ENCODE measurements around the gene BDH1. TPM values are rescaled to one million over a fixed set of nuclear protein-coding genes. Genes with fewer than 3 reads are reported as not detected.
A peak's percentile ranks its signal among the peaks of the same experiment; 100 is the strongest.

The BDH1 gene
- total RNA-seq, 1 donor from 2014 or later: 2.5 TPM

DNA sequence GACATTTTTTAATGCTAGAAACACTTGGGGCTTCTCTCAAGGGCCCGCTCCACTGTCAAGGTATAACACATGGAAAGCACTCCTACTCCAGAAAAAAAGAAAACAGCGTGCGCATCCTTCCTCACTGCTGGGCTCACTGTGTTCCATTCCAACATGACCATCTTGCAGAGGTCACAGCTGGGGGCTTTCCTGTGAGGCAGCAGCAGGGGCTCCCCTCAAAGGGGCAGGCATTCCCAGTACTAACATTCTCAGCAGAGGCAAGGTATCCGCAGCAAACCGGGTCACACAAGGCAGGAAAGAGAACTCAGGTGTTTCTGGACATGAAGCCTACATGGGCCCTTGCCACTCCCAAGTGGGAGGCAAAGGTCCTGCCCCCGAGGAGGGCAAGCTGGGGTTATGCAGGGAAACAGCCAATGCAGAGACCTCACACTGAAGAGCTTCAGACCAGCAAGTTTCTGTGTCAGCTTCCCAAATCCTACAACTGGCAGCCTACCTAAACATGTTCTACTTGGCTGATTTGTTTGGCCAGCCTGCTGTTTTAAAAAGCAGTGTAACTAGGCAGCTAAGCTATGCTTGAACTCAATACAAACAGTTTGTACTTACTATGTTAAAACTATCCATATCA lies 6.4 kb downstream of the BDH1 start:
- DNase-seq (ENCODE audit: low read depth, low spot score): no peak

DNA sequence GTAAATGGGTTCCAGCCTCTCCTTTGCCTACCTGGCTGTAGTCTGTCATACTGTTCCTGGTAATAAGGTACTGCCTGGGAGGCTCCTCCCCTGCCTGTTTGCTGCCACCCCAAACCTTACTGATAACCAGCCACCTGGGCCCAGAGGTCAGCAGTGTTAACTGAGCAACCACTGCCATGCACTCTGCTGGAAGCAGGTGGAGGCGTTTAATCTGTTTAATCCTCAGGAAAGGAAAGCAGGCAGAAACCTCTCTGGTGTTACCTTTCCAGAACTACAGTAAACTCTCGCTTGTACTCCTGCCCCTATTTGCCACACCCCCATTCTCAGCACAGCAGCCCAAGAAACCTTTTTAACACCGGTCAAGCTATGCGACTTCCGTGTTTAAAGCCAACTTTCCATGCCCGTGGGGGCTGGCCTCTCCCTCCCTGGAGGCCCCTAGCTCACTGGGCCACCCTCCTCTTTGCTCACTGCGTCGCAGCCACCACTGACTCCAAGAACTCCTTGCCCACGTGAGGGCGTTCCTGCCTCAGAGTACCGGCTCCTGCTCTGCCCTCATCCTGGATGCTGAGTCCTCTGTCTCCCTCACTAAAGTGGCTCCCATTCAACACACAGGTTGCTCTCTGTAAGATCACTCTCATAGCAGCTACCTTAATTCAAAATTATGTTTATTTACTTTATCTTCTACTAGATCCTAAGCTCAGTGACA lies 8.3 kb downstream of the BDH1 start:
- DNase-seq (ENCODE audit: low read depth, low spot score): no peak

DNA sequence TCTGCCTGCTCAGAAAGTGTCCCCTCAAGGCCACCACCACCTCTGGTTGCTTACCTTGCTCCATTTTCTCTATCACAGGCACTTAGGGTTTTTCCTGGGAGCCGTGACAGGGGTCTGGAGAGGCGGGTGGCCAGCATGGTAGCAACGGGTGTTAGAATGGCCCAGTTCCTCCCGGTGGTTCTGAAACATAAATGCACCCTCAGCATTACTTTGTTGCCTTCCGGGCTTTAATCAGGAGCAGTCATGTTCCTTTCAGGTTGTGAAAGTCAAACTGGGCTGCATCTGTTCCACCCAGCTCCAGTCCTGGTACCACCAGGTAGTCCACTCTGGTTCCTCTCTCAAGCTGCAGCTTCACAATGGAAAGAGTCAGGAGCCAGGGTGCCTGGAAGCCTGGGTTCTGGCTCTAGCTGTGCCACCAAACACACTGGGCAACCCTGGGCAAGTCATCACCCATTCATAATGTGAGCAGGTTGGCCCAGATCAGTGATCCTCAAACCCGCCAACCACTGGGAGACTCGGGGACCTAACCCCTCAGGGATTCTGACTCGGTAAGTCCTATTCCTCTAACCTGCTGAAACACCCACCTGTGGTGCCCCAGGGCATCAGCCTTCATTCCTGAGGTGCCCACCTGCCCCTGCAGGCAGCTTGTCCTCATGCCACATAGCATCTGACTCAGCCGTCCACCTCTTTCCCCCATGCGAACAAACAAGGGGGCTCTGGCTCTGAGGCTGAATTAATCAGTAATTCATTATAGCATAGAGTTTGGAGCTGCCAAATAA lies 9.3 kb downstream of the BDH1 start:
- DNase-seq (ENCODE audit: low read depth, low spot score): no peak

DNA sequence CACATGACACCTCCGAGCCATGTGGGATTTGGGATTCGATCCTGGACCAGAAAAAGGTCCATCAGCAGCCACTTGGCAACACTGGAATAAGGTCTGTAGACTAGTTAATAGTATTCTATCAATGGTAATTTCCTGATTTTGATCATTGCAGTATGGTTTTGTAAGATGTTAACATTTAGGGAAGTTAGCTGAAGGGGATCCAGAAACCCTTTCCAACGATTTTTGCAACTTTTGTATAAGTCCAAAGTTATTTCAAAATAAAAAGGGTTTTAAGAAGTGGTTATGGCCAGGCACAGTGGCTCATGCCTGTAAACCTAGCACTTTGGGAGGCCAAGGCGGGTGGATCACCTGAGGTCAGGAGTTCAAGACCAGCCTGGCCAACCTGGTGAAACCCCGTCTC lies 10.2 kb downstream of the BDH1 start:
- no peak for DNase-seq (ENCODE audit: low read depth, low spot score)

DNA sequence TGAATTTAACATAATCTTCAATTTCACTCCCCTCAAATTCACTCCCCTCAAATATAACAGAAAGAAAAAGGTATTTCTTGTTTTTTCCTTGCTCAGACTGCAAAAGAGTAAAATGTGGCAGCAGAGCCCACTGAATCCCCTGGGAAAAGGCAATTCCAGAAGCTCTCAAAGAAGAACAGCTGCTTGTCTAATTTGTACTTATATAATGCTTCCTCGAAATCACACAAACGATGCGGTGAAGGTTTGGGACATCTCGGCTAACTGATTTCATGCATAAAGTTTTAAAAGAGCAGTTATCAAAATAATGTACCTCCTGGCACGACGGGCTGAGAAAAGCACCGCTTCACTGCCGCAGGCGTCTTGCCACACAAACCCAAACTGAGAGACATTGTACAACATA lies 10.7 kb downstream of the BDH1 start:
- DNase-seq (ENCODE audit: low read depth, low spot score): no peak

DNA sequence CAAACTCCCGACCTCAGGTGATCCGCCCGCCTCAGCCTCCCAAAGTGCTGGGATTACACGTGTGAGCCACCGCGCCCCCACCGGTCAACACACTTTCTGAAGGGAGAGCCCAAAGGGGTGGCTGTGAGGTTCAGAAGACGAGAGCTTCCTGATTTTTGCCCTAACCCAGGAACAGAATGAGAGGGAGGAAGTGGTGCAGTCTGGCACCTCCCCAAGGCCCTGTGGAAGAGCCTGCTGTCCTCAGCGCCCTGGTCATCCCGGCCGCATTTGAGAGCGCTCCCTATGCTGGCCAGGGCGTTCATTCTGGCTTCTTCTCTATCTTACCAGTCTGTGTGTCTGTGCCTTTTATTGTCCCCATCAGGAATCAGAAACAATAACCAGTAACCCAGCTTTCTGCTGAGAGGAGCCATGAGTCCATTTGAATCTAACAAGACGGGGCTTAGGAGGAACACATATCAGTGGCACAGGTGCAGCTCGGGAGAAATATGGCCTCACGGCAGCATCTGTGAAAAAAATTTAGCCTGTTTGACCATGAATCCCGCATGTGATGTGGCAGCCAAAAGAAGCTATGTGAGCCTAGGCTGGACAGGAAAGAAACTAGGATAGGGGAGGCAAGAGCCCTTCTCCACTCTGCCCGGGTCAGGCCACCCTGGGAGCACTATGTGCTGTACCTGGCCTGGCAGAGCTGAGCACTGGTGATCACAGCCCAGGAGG lies 12.9 kb downstream of the BDH1 start:
- DNase-seq (ENCODE audit: low read depth, low spot score): no peak

DNA sequence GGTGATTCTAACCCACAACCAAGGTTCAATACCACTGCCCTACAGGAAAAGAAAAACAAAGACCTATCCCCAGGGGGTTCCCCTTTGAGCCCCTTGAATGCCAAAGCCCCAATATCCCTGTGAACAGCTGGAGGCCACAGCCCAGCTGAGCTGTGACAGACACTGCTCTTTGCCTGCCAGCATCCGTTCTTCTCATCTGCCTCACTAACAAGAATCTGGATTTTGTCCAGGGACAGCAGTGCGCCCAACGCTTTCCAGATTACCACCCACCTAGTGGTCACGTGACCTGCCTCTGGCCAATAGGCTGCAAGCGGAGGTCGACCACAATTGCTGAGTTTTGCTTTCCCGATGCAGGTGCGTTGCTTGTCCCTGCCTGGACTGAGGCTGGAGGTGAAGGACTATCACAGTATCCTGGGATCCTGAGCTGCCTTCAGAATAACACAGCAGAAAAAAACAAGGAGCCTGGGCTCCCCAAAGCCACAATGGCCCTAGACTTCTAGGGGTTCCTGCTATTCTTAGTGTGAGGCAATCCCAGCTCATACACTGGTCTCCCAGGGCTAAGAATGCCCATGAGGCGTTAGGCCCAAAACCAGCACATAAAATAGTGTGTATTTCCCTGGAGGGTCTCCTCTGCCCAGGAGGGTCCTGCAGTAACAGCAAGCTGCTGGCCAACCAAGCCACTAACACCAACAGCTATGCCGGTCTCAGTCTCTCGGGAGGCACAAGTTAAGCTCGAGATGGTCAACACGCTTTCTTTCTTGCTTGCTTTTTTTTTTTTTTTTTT lies 13.8 kb downstream of the BDH1 start:
- DNase-seq (ENCODE audit: low read depth, low spot score): no peak

DNA sequence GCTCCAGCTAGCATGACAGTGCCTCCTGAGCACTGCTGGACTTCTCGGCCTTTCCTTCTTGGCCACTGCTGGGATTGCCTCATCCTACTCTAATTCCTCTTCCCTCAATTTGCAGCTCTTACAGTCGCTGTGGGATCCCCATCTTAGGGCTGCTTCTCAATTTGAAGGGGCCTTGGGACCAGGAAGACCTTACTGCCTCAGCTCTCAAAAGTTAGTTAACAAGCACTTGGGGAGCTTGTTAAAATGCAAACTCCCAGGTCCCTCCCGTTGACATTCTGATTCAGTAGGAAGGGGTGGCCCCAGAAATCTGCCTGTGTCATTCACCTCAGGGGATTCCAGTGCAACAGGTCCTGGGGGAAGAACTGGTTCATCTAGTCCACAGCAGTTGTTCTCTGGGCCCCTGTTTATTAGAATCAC lies 14.8 kb downstream of the BDH1 start:
- no peak for DNase-seq (ENCODE audit: low read depth, low spot score)

DNA sequence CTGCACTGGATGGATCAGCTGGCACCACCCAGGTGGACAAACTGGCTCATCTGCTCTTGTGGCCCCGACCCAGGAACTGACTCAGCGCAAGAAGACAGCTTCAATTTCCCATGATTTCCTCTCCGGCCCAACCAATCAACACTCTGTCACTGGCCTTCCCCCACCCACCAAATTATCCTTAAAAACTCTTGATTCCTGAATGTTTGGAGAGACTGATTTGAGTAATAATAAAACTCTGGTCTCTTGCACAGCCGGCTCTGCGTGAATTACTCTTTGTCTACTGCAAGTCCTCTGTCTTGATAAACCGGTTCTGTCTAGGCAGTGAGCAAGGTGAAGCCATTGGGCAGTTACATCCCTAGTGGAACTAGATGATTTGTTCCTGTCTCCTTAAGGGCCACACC lies 16.1 kb downstream of the BDH1 start:
- DNase-seq (ENCODE audit: low read depth, low spot score): no peak

DNA sequence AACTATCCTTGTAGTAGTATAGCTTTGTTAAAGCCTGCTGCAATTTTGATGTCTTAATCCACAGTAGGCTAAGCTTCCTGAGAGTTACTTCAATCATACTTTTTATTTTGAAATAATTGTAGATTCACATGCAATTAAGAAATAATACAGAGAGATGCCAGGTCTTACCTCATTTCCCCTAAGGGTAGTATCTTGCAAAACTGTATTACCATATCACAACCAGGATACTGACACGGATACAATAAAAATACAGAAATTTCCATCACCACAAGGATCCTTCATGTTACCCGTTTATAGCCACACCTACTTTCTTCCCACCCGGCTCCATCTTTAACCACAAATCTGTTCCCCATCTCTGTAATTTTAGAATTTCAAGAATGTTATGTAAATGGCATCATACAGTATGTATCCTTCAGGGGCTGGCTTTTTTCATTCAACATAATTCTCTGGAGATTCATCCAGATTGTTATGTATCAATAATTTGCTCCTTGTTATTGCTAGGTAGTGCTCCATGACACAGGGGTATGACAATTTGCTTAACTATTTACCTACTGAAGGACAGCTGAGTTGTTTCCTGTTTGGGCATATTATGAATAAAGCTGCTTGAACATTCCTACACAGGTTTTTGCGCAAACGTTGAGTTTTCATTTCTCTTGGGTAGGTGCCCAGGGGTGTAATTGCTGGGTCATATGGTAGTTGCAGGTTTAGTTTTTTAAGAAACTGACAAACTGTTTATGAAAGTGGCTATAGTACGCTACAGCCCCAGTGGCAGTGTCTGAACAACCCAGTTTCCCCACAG lies 21.6 kb downstream of the BDH1 start:
- no peak for DNase-seq (ENCODE audit: low read depth, low spot score)

DNA sequence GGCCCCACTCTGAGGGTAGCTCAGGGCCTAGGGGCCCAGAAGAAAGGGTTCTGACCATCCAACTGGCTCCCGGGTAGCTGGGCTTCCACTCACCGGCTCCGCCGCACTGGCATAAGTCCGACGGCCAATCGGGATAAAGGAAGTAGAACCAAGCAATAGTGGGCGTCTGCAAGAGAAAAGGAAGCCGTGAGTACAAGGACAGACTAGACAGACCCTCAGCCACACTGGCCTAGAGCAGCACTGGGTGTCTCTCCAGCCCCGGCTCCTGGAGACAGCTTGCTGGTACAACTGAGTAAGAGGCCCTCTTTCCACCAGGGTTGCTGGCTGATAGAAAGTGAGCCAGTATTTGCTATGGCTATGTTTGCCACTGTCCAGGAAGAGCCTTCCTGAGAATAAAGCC lies 22.4 kb downstream of the BDH1 start:
- DNase-seq (ENCODE audit: low read depth, low spot score): no peak

DNA sequence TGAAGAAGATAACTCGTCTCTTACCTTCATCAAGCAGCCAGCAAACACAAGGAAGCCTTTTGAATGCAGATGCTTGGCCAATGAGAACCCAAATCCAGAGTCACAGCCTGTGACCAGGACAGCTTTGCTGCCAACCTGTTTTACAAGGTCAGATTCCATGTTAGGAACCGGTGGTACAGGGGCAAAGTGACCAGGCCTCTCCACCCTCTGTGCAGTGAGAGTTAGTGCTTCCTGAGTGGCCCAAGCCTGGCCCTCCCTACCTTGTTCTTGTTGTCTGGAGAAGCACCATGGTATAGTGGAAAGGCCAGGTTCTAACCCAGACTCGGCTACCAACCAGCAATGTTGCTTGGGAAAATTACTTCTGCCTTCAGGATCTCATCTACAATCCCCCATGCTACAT lies 23.4 kb downstream of the BDH1 start:
- no peak for DNase-seq (ENCODE audit: low read depth, low spot score)

DNA sequence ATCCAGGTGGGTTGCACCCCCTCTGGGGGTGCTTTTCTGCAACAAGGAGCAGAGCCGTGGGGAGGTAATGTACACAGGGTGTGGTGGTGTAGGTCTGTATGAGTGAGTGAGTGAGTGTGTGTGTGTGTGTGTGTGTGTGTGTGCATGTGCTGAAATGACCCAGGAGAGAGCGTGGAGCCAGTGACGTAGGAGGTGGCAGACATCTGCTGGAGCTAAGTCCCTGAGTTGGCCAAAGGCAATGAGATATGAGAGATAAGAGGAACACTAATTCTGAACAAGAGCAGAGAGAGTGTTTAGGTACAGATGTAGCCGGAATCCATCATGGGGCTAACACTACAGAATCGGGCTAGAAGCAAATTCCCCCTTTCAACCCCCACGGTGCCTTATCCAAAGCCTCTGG lies 27.6 kb downstream of the BDH1 start:
- no peak for DNase-seq (ENCODE audit: low read depth, low spot score)

DNA sequence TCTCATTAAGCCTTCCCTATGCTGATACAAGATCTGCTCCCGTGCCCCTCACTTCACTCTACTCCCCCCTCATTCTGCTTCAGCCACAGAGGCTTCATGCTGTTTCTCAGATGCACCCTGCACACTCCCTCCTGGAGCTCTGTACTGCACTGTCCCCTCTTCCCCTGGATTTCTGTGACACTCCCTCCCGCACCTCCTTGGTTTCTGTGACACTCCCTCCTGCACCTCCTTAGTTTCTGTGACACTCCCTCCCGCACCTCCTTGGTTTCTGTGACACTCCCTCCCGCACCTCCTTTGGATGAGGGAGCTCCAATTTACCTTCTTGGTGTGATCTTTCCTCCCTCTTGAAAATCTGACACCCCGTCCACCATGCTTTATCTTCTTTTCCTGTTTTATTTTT lies 28.2 kb downstream of the BDH1 start:
- no peak for DNase-seq (ENCODE audit: low read depth, low spot score)

DNA sequence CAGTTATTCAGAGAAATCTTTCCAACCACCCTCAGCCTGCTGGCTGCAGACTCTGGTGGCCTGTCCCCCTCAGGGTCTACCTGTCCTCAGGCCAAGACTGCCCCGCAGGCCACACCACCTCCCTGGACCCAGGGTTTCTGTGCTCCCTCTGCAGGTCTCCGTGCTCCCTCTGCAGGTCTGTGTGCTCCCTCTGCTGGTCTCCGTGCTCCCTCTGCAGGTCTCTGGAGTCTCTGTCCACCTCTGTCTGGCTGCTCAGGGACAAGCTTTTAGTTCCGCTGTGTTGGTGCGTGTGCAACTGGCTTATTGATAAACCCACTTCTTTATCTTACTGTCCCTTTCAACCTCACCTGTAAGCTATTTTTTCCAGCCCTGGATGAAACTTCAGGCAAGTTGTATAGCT lies 30.1 kb downstream of the BDH1 start:
- DNase-seq (ENCODE audit: low read depth, low spot score): no peak

DNA sequence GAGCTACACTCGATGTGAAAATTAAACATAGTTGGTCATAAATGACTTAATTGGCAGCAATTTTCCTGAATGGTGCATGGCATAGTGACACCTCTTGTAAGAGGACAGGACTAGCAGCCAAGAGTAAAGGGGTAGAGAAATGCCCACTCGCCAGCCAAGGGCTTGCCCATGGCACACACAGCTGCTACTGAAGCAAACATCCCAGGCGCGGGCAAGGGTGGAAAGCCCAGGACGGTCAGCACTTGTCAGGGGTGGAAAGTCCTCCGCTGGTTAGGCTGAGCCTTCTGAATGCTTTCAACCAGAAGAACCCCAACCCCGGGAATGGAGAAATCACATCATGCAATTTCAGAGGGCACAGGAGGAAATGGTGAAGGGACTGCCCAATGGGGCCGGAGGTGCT lies 31.6 kb downstream of the BDH1 start:
- DNase-seq (ENCODE audit: low read depth, low spot score): no peak

DNA sequence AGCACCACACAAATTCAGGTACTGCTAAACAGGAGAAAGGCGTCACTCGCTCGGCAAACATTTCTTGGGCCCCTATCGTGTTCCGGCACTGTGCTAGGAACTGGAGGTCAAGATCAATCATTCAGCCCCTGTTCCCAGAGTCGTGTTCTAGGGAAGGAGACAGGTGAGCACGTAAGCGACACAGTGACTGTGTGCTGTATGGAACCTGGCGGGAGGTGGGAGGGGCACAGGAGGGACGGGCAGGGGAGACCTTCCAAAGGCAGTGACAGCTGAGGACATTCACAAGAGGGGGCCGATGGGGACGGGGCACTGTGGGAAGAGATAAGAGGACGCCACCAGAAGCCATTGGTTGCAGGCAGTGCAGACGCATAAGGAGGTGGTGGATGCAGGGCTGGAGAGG lies 32.2 kb downstream of the BDH1 start:
- DNase-seq (ENCODE audit: low read depth, low spot score): no peak

DNA sequence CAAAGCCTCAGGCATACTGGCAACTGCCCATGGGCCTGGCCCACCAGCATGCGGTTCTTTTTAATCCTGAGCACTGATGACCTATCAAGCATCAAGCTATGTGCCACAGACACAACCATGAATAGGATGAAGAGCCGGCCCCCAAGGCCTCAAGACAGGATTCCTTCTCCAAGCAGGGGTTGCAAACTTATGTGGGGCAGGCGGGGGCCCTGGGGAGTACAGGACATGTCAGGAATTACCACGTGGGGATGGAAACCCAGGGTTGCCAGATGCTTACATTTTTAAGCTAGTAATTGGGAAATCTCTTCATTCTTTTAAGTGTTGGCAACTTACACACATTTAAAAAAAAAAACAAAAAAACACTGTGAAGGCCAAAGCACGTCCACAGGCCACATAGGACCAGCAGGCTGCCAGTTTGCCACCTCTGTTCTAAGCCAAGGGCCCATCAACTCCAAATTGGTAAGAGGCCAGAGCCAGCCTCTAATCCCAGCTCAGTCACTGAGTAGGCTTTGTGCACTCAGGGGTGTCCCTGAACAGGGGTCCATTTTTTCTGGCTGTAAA lies 32.8 kb downstream of the BDH1 start:
- DNase-seq (ENCODE audit: low read depth, low spot score): no peak

DNA sequence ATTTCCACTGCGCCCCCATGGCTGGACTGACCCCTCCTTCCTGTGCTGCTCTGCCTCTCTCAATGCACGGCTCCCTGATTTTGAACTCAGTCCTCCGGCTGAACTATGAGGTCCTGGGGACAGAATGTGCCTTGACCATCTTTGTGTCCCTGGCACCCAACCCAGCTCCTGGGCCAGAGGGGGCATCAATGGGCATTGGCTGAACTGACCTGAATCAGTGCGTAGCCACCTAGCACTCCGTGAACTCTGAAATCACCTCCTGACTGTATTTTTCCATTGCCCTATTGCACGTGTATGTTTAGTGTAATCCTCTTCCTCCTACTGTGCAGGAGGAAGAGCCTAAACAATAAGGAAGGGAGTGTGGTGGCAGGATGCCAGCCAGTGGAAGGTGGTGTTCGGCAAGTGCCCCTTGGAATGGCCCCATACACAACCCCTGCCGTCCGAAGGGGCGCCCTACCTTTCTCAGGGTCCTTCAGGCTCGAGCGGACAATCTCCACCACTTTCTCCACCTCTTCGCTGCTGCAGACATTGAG lies 33.5 kb downstream of the BDH1 start:
- peak; percentile 33 for DNase-seq (ENCODE audit: low read depth, low spot score)
